WERI-Rb-1 (cell line): Measurements from ENCODE around the gene PRKCA.

Experiments used
- DNase-seq: peaks from one replicate; pipeline ENCODE4 v3.0.0-alpha.2; 2020
- H3K27ac ChIP-seq: fragments of 250-450 bp; sonication (Bioruptor Pico); 2 replicates; pipeline ENCODE4 v1.5.1; 2020; ENCODE audit warnings: mild to moderate bottlenecking, moderate library complexity
- H3K27me3 ChIP-seq: fragments of 250-450 bp; sonication (Bioruptor Pico); 2 replicates; pipeline ENCODE4 v1.5.1; 2021; ENCODE audit warnings: mild to moderate bottlenecking, low read depth, moderate library complexity; ENCODE audit not compliant: insufficient read depth, severe bottlenecking
- H3K36me3 ChIP-seq: fragments of 250-450 bp; sonication (Bioruptor Pico); 2 replicates; pipeline ENCODE4 v1.5.1; 2020; ENCODE audit warnings: mild to moderate bottlenecking, moderate library complexity
- H3K4me3 ChIP-seq: 2 replicates; pipeline ENCODE4 v1.5.1; 2011; ENCODE audit warnings: low read depth, mild to moderate bottlenecking, control low read depth, low read length
- H3K9me3 ChIP-seq: fragments of 250-450 bp; sonication (Bioruptor Pico); 2 replicates; pipeline ENCODE4 v1.5.1; 2021; ENCODE audit warnings: mild to moderate bottlenecking, moderate library complexity; ENCODE audit not compliant: severe bottlenecking
- CTCF ChIP-seq: IDR thresholded peaks from 2 replicates; pipeline ENCODE4 v1.5.1; 2011; ENCODE audit warnings: low read depth, mild to moderate bottlenecking, control low read depth, inconsistent platforms, low read length

The PRKCA gene

GRCh38 chr17:66847704-66848103 lies 545.3 kb downstream of the PRKCA start:
- H3K4me3 ChIP-seq = no peak overlapping the region
- peaks cover 10% of the 10 kb centered on the region for H3K9me3 ChIP-seq
- TF ChIP-seq CTCF = no peak
- no peaks in the 10 kb centered on the region for H3K27me3 ChIP-seq
- no peak for DNase-seq
- H3K36me3 ChIP-seq = peaks cover 20% of the 10 kb centered on the region
- no peak overlapping the region for H3K27ac ChIP-seq

- TF ChIP-seq CTCF = no peak
- Histone ChIP-seq H3K9me3 (peaks cover 10% of the 10 kb centered on the region), H3K27me3 (no peaks in the 10 kb centered on the region), H3K36me3 (peaks cover 20% of the 10 kb centered on the region), H3K4me3 (no peak overlapping the region), H3K27ac (no peak overlapping the region)
- DNase-seq = no peak
These were observed 546.1 kb downstream of the PRKCA start for GRCh38 chr17:66848496-66848895.

- peaks cover 10% of the 10 kb centered on the region for H3K9me3 ChIP-seq
- no peak overlapping the region for H3K4me3 ChIP-seq
- no peak for DNase-seq
- no peaks in the 10 kb centered on the region for H3K27me3 ChIP-seq
- H3K27ac ChIP-seq = no peak overlapping the region
- H3K36me3 ChIP-seq = peaks cover 20% of the 10 kb centered on the region
- no peak for TF ChIP-seq CTCF
These were observed 546.7 kb downstream of the PRKCA start for GRCh38 chr17:66849032-66849655.

- Histone ChIP-seq H3K4me3 (no peak overlapping the region), H3K9me3 (peaks cover 19% of the 10 kb centered on the region), H3K27ac (no peak overlapping the region), H3K36me3 (peaks cover 21% of the 10 kb centered on the region), H3K27me3 (no peaks in the 10 kb centered on the region)
- TF ChIP-seq CTCF = no peak
- DNase-seq = no peak
These were observed 547.6 kb downstream of the PRKCA start for GRCh38 chr17:66849851-66850580.

- no peak for DNase-seq
- H3K36me3 ChIP-seq = peaks cover 25% of the 10 kb centered on the region
- H3K27me3 ChIP-seq = no peaks in the 10 kb centered on the region
- no peak for TF ChIP-seq CTCF
- H3K4me3 ChIP-seq = no peak overlapping the region
- no peak overlapping the region for H3K27ac ChIP-seq
- peaks cover 21% of the 10 kb centered on the region for H3K9me3 ChIP-seq
These were observed 548.3 kb downstream of the PRKCA start for GRCh38 chr17:66850692-66851091.
